Limb (tissue), 2 donors: ENCODE results near the gene ADAMTS12.
A peak's percentile ranks its signal among the peaks of the same experiment; 100 is the strongest.

ENCODE experiments used
- DNase-seq, 2 donors: peaks; one replicate each; pipeline ENCODE4 v3.0.0-alpha.2; 2016; ENCODE audit errors: extremely low spot score in 2 of 2

The ADAMTS12 gene

GRCh38 chr5:33809936-33810335 is 81.9 kb downstream of the ADAMTS12 start:
- DNase-seq: no peak

GRCh38 chr5:33808699-33809098 is 83.1 kb downstream of the ADAMTS12 start:
- DNase-seq: no peak

GRCh38 chr5:33807771-33808170 is 84.0 kb downstream of the ADAMTS12 start:
- DNase-seq: no peak

- no peak for DNase-seq
Observed at GRCh38 chr5:33806738-33807442, 84.9 kb downstream of the ADAMTS12 start.

GRCh38 chr5:33801292-33801691 is 90.5 kb downstream of the ADAMTS12 start:
- DNase-seq: no peak

- no peak for DNase-seq
Observed at GRCh38 chr5:33800241-33800950, 91.4 kb downstream of the ADAMTS12 start.

GRCh38 chr5:33795496-33795895 is 96.3 kb downstream of the ADAMTS12 start:
- no peak for DNase-seq

GRCh38 chr5:33794550-33795181 is 97.1 kb downstream of the ADAMTS12 start:
- DNase-seq: peak in 1 of 2 donors; percentile 37

- DNase-seq: no peak
Observed at GRCh38 chr5:33793836-33794549, 97.8 kb downstream of the ADAMTS12 start.

- no peak for DNase-seq
Observed at GRCh38 chr5:33793276-33793675, 98.5 kb downstream of the ADAMTS12 start.

GRCh38 chr5:33792559-33792958 is 99.2 kb downstream of the ADAMTS12 start:
- no peak for DNase-seq

GRCh38 chr5:33789567-33789957 is 102.2 kb downstream of the ADAMTS12 start:
- no peak for DNase-seq

GRCh38 chr5:33788922-33789566 is 102.7 kb downstream of the ADAMTS12 start:
- no peak for DNase-seq

- DNase-seq: no peak
Observed at GRCh38 chr5:33785571-33785970, 106.2 kb downstream of the ADAMTS12 start.

GRCh38 chr5:33781286-33781685 is 110.5 kb downstream of the ADAMTS12 start:
- no peak for DNase-seq

GRCh38 chr5:33776151-33776660 is 115.6 kb downstream of the ADAMTS12 start:
- DNase-seq: no peak

- no peak for DNase-seq
Observed at GRCh38 chr5:33774341-33774740, 117.4 kb downstream of the ADAMTS12 start.

GRCh38 chr5:33772380-33772897 is 119.4 kb downstream of the ADAMTS12 start:
- no peak for DNase-seq

- DNase-seq: no peak
Observed at GRCh38 chr5:33769968-33770367, 121.8 kb downstream of the ADAMTS12 start.

GRCh38 chr5:33769196-33769595 is 122.6 kb downstream of the ADAMTS12 start:
- no peak for DNase-seq

GRCh38 chr5:33766023-33766422 is 125.8 kb downstream of the ADAMTS12 start:
- no peak for DNase-seq
